GM12892 (cell line): ENCODE results near the gene OPA3.

Experiments used
- DNase-seq: peaks from one replicate; pipeline ENCODE4 v3.0.0; 2011; ENCODE audit not compliant: insufficient read length
- FAIRE-seq: peaks from 2 replicates; lab custom pipeline; 2011; peaks lifted over from hg19 to GRCh38; lab: Jason Lieb, UNC
- POLR2A ChIP-seq: IDR thresholded peaks from 2 replicates; pipeline ENCODE4 v1.6.1; 2011; ENCODE audit warnings: low read depth, low read length, control low read depth
- POLR2AphosphoS5 ChIP-seq: IDR thresholded peaks from 2 replicates; pipeline ENCODE4 v1.6.1; 2011; ENCODE audit warnings: low read depth, low read length, control low read depth
- TAF1 ChIP-seq: IDR thresholded peaks from 2 replicates; pipeline ENCODE4 v1.6.1; 2011; ENCODE audit warnings: low read depth, mild to moderate bottlenecking, control low read depth, low read length, borderline replicate concordance

OPA3 gene

DNA sequence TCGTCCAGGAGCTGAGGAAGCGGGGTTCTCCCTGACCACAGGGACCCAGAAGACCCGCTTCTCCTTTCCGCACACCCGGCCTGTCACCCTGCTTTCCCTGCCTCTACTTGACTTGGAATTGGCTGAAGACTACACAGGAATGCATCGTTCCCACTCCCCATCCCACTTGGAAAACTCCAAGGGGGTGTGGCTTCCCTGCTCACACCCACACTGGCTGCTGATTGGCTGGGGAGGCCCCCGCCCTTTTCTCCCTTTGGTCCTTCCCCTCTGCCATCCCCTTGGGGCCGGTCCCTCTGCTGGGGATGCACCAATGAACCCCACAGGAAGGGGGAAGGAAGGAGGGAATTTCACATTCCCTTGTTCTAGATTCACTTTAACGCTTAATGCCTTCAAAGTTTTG is 58.5 kb downstream of the OPA3 start:
- TF ChIP-seq POLR2A (no peak; the same call in 1 of the 2 replicates), POLR2AphosphoS5 (no peak), TAF1 (no peak)
- FAIRE-seq = no peak
- no peak for DNase-seq

DNA sequence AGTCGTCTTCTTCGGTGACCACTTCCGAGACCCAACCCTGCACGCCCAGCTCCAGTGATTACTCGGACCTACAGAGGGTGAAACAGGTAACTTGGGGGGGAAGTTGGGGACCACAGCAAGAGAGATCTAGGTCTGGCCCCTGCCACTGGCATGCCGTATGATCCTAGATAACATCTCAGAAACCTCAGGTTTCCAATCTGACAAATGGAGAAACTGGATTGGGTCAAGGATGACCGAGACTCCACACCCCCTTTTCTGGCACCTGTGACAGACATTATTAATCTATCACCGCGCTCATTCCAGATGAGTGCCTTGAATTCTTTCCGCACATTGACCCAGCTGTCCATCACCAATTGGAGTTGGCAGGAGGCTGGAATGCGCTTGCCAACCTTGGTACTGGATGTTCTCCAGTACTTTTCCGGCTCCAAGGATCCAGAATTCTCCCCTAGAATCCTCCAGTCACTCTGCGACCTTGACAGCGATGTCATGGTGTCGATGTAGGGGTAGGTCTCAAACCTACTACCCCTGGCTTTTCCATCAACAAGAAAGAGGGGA is 60.0 kb downstream of the OPA3 start:
- no peak for DNase-seq
- no peak for TF ChIP-seq TAF1
- FAIRE-seq = no peak

DNA sequence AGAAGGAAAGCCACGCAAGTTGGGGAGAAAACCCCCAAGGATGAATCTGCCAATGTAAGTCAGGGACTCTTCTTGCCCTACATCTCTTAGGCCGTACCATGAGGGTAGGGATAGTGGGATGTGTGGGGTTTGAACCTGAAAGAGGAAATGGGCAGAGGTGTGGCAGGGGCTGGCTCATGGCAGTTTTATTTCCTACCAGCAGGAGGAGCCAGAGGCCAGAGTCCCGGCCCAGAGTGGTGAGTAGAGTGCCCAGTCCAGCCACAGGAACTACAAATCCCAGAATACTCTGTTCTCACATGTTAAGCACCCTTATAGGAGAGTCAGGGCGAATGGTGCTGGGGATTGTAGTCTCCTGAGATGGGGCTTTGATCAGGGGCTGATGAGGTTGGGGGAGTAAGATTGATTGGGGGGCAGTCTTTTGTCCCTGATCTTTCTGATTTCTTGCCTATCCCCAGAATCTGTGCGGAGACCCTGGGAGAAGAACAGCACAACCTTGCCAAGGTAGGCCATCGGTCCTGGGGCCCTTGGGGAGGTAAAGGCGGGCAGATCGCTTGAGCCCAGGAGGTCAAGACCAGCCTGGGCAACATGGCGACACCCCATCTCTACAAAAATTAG is 60.9 kb downstream of the OPA3 start:
- DNase-seq = peak; percentile 80
- TF ChIP-seq TAF1 = no peak
- TF ChIP-seq POLR2A = 0 out of 2 replicates have a peak, but pooled peaks have one; percentile 21
- peak; percentile 58; the same call in 1 of the 2 replicates for TF ChIP-seq POLR2AphosphoS5
- peak; percentile 88 for FAIRE-seq

DNA sequence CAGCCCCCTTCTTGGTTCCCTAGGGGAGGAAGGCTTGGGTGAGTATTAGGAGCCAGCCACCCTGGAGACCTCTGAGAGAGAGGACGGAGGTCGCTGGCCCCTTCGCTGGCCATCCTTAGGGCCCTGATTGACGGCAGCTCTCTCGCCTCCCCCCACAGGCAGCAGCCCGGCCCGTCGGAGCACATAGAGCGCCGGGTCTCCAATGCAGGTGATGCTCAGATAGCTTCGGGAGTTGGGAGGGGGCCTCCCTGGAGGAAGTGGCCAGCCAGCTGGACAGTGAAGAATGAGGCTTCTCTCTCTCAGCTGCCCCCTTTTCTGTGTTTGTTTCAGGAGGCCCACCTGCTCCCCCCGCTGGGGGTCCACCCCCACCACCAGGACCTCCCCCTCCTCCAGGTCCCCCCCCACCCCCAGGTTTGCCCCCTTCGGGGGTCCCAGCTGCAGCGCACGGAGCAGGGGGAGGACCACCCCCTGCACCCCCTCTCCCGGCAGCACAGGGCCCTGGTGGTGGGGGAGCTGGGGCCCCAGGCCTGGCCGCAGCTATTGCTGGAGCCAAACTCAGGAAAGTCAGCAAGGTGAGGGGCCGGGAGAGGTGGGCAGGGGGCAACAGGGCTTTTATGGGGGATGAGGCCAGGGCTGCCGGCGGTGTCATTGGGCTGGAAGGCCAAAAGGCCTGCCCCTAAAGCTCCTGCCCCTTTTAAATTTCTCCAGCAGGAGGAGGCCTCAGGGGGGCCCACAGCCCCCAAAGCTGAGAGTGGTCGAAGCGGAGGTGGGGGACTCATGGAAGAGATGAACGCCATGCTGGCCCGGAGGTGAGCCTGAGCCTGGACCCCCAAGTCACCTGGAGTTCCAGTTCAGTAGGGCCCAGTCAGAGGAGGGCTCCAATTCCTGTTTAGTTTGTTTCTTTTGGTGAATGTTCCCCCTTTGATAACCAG is 62.3 kb downstream of the OPA3 start:
- FAIRE-seq (no peak), DNase-seq (no peak)
- TF ChIP-seq TAF1 = no peak
- 0 out of 2 replicates have a peak, but pooled peaks have one; percentile 32 for TF ChIP-seq POLR2AphosphoS5

DNA sequence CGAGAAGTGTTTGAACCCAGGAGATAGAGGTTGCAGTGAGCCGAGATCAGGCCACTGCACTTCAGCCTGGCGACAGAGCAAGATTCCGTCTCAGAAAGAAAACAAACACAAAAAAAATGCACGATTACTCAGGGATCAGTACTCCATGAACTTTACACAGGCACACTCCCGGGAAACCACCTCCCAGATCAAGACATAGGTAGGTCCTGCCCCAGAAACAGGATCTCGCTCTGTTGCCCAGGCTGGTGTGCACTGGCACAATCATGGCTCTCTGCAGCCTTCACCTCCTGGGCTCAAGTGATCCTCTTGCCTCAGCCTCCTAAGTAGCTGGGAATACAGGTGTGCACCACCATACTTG is 66.2 kb downstream of the OPA3 start:
- no peak for TF ChIP-seq POLR2A
- no peak for TF ChIP-seq TAF1
- no peak for TF ChIP-seq POLR2AphosphoS5
- no peak for DNase-seq
- FAIRE-seq = no peak

DNA sequence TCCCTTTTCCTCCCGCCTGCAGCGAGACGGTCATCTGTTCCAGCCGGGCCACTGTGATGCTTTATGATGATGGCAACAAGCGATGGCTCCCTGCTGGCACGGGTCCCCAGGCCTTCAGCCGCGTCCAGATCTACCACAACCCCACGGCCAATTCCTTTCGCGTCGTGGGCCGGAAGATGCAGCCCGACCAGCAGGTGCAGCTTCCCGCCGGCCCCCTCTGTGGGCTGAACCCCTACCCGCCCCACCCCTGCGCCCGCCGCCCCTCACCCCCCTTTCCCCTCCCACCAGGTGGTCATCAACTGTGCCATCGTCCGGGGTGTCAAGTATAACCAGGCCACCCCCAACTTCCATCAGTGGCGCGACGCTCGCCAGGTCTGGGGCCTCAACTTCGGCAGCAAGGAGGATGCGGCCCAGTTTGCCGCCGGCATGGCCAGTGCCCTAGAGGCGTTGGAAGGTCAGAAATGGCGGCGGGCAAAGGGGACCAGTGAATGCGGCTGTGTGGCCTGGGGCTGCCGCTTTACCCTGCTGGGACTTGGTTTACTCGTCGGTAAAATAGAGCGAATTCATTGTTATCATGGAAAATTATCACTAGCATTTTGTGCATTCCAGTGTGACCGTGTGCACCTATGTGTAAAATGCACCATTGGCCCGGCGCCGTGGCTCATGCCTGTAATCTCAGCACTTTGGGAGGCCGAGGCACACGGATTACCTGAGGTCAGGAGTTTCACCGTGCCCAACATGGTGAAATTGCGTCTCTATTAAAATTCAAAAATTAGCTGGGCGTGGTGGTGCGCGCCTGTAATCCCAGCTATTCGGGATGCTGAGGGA is 66.7 kb downstream of the OPA3 start:
- TF ChIP-seq TAF1 = no peak
- no peak for TF ChIP-seq POLR2A
- no peak for TF ChIP-seq POLR2AphosphoS5
- FAIRE-seq = no peak

DNA sequence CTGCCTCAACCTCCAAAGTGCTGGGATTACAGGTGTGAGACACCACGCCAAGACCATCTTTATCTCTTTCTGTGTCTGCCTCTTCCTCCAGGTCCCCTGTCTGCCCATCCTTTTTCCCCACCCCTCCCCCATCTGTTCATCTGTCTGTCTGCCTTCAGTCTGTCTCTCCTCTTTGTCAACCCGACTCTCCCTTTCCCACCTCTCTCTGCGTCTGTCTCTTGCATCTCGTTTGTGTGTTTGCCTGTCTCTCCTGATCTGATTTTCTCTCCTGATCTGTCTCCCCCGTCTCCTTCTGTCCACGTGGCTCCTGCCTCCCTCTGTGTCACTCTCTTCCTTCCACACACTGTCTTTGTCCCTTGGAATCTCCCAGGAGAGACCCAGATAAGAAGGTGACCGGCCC is 67.4 kb downstream of the OPA3 start:
- DNase-seq = no peak
- no peak for FAIRE-seq
- TF ChIP-seq POLR2AphosphoS5 = no peak
- no peak for TF ChIP-seq TAF1
- TF ChIP-seq POLR2A = no peak

More for the DNA sequence above, 66.7 kb downstream of the OPA3 start:
- no peak for DNase-seq

DNA sequence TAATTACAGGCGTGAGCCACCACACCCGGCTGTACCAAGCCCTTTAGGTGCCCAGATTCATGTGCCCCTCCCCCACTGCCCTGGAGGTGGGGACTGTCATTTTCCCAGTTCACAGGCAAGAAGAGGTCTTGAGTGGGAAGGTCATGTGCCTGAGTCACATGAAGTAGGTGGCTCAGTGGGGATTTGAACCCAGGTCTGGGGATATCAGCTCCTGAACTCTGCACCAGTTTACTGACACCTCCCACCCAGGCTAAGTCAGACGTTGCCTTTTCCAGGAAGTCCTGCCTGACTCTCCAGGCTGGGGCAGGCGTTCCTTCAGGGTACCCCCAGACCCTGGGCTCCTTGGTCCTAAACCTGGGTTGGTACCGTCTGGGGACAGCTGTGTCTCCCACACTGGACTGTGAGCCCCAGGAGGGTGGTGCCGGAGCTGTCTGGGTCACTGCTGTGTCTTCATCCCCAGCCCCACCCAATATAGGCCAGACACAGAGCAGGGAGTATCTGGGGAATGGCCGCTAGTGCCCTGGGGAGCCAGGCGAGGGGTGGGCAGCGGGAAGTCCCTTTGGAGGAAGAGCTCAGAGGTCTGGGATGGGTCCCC is 68.7 kb downstream of the OPA3 start:
- TF ChIP-seq TAF1 (no peak), POLR2A (0 out of 2 replicates have a peak, but pooled peaks have one; percentile 12), POLR2AphosphoS5 (no peak)
- FAIRE-seq (no peak), DNase-seq (no peak)

DNA sequence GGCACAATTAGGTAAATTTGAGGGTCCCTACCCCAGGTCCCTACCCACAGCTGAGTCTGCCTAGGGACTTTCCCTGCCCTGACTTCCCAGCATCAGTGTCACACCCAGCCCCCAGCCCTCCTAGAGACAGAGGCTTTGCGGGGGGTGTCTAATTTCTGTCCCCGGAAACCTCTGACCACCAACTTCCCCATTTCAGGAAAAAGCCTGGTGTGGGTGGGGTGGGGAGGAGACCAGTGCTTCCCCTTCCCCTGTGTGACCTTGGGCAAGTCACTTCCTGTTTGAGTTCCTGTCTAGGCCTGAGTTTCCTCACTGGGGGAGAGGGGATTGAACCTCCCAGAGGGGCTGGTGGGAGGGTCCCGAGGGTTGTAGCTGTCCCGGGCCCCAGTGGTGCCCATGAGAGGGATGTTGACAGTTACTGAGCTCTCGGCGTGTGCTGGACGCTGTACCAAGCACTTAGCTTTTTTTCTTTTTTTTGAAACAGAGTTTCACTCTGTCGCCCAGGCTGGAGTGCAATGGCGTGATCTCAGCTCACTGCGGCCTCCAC is 69.4 kb downstream of the OPA3 start:
- peak; percentile 67 for FAIRE-seq
- DNase-seq = no peak
- TF ChIP-seq TAF1 = no peak
- 0 out of 2 replicates have a peak, but pooled peaks have one; percentile 34 for TF ChIP-seq POLR2A

DNA sequence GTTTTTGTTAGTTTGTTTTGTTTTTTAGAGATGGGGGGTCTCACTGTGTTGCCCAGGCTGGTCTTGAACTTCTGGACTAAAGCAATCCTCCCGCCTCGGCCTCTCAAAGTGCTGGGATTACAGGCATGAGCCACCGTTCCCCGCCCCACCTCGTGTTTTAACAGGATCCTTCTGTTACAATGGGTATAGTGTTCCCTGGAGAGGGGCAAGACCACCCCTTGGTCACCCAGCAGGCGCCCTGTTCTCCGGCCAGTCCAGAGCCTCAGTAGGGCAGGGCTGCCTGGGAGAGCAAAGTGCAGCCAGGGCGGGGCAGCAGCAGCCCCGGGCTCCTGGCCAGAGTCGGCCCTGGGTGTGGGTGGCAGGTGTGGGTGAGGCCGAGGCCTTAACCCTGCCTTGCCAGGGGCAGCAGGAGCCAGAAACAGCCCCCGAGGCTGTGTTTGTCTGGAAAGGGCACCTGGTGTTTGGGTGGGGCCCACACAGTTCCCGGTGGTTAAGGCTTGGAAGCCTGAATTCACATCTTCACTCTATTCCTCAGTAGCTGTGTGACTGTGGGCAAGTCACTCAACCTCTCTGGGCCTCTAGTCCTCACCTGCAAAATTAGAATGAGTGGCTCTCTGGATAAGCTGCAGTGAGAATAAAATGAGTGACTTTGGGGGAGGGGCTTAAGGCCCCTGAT is 70.1 kb downstream of the OPA3 start:
- no peak for TF ChIP-seq POLR2A
- no peak for TF ChIP-seq TAF1
- TF ChIP-seq POLR2AphosphoS5 = no peak
- DNase-seq (no peak), FAIRE-seq (no peak)

DNA sequence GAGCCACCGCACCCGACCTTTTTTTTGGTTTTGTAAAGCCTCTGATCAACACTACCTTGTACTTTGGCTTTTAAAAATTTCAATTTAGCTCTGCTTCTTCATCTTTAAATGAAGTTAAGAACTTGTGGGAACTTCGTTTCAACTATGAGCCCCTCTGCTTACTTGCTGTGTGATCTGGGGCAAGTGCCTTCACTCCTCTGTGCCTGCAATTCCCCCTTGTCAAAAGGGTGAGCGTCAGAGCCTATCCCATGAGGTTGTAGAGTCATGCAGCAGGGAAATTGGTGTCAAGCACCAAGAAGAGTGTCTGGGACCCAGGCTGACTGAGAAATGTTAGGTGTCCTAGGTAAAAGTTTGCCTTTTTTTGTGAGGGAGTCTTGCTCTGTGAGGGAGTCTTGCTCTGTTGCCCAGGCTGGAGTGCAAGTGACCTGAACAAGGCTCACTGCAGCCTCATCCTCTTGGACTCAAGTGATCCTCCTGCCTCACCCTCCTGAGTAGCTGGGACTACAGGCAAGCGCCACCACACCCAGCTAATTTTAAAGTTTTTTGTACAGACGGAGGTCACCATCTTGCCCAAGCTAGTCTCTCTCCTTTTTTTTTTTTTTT is 71.6 kb downstream of the OPA3 start:
- no peak for DNase-seq
- TF ChIP-seq TAF1 = no peak
- TF ChIP-seq POLR2A = no peak
- no peak for TF ChIP-seq POLR2AphosphoS5
- FAIRE-seq = no peak
